Activated CD4-positive, alpha-beta T cell treated with anti-CD3 and anti-CD28 coated beads, Interleukin-2, amount 50 U/mL, for 1 hour (primary cell): Measurements from ENCODE around the gene ARRDC4.
"Not testable (repeated sequence)": the region's sequence is repeated elsewhere in the genome, so short reads cannot be mapped to it uniquely, and the experiment has no call there.

ENCODE experiments used
- DNase-seq: peaks from one replicate; pipeline ENCODE4 v3.0.0-alpha.2; 2020

ARRDC4 gene

GRCh38 chr15:97966924-97967620, 6.6 kb downstream of the ARRDC4 start:
- no peak for DNase-seq

GRCh38 chr15:97967881-97968280, 7.4 kb downstream of the ARRDC4 start:
- DNase-seq: no peak

GRCh38 chr15:97968380-97968779, 7.9 kb downstream of the ARRDC4 start:
- DNase-seq: no peak

GRCh38 chr15:97972366-97972765, 11.9 kb downstream of the ARRDC4 start:
- no peak for DNase-seq

GRCh38 chr15:97976129-97976528, 15.6 kb downstream of the ARRDC4 start:
- no peak for DNase-seq

GRCh38 chr15:97976766-97977503, 16.4 kb downstream of the ARRDC4 start:
- no peak for DNase-seq

- DNase-seq: no peak
These were observed 17.2 kb downstream of the ARRDC4 start for GRCh38 chr15:97977734-97978133.

GRCh38 chr15:97978401-97979139, 18.1 kb downstream of the ARRDC4 start:
- no peak for DNase-seq

GRCh38 chr15:97979140-97979520, 18.6 kb downstream of the ARRDC4 start:
- no peak for DNase-seq

GRCh38 chr15:97981058-97981457, 20.6 kb downstream of the ARRDC4 start:
- no peak for DNase-seq

- no peak for DNase-seq
These were observed 21.3 kb downstream of the ARRDC4 start for GRCh38 chr15:97981758-97982157.

- no peak for DNase-seq
These were observed 23.7 kb downstream of the ARRDC4 start for GRCh38 chr15:97984157-97984556.

- not testable (repeated sequence) for DNase-seq
These were observed 25.5 kb downstream of the ARRDC4 start for GRCh38 chr15:97985979-97986378.

GRCh38 chr15:97986781-97987180, 26.3 kb downstream of the ARRDC4 start:
- no peak for DNase-seq

GRCh38 chr15:97989299-97989698, 28.8 kb downstream of the ARRDC4 start:
- DNase-seq: no peak

GRCh38 chr15:97991972-97992541, 31.6 kb downstream of the ARRDC4 start:
- DNase-seq: no peak

- no peak for DNase-seq
These were observed 32.3 kb downstream of the ARRDC4 start for GRCh38 chr15:97992823-97993222.

- DNase-seq: no peak
These were observed 32.8 kb downstream of the ARRDC4 start for GRCh38 chr15:97993310-97993738.

GRCh38 chr15:97994236-97994635, 33.7 kb downstream of the ARRDC4 start:
- DNase-seq: no peak

- no peak for DNase-seq
These were observed 34.7 kb downstream of the ARRDC4 start for GRCh38 chr15:97995192-97995591.

- DNase-seq: no peak
These were observed 35.5 kb downstream of the ARRDC4 start for GRCh38 chr15:97995881-97996603.

GRCh38 chr15:97998307-97999071, 38.0 kb downstream of the ARRDC4 start:
- no peak for DNase-seq
